Lower leg skin (tissue), 3 donors: ENCODE data around the gene NR3C2.

Experiments used
- CTCF ChIP-seq, 3 donors: fragments of 450-650 bp; IDR thresholded peaks; one replicate each; pipeline ENCODE4 v1.5.1; 2016; ENCODE audit warnings: antibody characterized with exemption in 3 of 3, mild to moderate bottlenecking in 3 of 3, moderate library complexity in 2 of 3
- POLR2A ChIP-seq, 2 donors: fragments of 450-650 bp; IDR thresholded peaks; one replicate each; pipeline ENCODE4 v1.6.1; 2016 to 2017; ENCODE audit warnings: antibody characterized with exemption in 2 of 2, mild to moderate bottlenecking in 1 of 2, moderate library complexity in 1 of 2

DNA sequence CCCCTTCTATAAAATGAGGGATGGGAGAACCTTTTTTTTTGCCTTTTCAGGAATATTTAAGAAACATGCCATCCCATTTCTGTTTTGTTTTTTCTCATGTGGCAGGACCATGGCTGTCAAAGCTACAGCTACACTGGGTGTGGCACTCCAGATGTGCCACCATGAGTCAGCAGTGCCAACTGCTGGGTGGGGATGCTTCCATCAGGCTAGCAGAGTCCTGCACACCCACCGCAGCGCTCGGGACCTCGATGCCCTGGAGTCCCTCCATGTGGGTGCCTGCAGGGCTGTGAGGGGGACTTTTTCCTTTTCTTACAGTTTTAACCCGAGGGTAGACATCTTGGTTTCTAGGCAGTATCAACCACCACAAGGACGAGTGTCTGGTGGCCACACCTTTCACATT lies 352.6 kb downstream of the NR3C2 start:
- TF ChIP-seq CTCF (IDR thresholded peaks at IDR 0.05) (no peak), POLR2A (IDR thresholded peaks at IDR 0.05) (no peak)
